Measurements from ENCODE around the gene KRTAP10-7. TPM values are rescaled to one million over a fixed set of nuclear protein-coding genes. Genes with fewer than 3 reads are reported as not detected.

Gene KRTAP10-7
- total RNA-seq, 2 experiments from 2014 or later = not detected

GRCh38 chr21:44647222-44647552 is 46.8 kb downstream of the KRTAP10-7 start:
- Mint-ChIP-seq H3K27me3 (no peaks in the 10 kb centered on the region), H3K9me3 (peaks cover 24% of the 10 kb centered on the region), H3K4me3 (no peak overlapping the region), H3K27ac (no peak overlapping the region), H3K36me3 (ENCODE audit: low read depth) (no peaks in the 10 kb centered on the region), H3K4me1 (ENCODE audit: low read depth) (peaks cover 6% of the 10 kb centered on the region)
- TF ChIP-seq, protein P1, sequence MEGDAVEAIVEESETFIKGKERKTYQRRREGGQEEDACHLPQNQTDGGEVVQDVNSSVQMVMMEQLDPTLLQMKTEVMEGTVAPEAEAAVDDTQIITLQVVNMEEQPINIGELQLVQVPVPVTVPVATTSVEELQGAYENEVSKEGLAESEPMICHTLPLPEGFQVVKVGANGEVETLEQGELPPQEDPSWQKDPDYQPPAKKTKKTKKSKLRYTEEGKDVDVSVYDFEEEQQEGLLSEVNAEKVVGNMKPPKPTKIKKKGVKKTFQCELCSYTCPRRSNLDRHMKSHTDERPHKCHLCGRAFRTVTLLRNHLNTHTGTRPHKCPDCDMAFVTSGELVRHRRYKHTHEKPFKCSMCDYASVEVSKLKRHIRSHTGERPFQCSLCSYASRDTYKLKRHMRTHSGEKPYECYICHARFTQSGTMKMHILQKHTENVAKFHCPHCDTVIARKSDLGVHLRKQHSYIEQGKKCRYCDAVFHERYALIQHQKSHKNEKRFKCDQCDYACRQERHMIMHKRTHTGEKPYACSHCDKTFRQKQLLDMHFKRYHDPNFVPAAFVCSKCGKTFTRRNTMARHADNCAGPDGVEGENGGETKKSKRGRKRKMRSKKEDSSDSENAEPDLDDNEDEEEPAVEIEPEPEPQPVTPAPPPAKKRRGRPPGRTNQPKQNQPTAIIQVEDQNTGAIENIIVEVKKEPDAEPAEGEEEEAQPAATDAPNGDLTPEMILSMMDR (IDR thresholded peaks at IDR 0.05) = no peak
- intact Hi-C loops (cut with micrococcal nuclease) = no loop called here
- CTCF ChIA-PET = interaction anchor here (0.8 to 1.5 kb wide), 4 partner anchors 15 to 95 kb away, joined by 3 to 4 read pairs (median 4); partner anchors contain the start of gene KRTAP12-1
- POLR2A ChIA-PET = interaction anchor here (0.8 kb wide), 1 partner anchor 27 kb away, joined by 3 read pairs; no protein-coding TSS in a partner anchor
- no peak for ATAC-seq
- no peak for DNase-seq

DNA sequence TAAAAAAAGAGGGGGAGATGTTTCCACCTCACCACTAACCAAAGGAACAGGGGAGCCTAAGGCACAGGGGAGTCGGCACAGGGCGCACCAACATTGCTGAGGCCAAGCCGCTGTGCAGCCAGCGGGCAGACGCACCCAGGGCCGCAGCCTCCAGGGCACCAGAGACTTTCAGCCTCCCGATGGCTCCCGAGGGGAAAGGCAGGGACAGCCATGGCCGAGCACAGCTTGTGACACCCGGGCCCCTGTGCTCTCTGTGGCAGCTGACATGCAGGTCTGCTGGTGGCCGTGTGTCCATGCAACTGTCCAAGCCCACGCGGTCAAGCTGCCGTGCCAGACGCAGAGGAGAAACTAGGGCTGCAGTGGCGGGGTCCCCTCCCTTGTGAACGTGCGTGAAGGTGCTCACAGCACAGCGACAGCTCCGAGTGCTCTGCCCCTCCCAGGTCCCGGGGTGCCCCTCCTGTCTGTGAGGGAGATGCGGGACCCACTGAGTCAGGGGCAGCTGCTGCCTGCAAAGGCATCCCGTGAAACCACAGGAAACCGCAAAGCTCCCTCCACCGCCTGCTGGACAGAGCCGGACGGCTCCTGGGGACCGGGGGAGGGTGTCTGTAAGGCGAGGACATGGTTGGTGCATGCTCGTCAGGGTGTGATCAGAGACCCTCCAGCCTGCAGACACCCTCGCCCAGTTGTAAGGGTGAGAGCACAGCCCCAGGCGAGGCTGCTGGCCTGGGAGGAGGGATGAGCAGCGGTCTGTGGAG is 48.3 kb downstream of the KRTAP10-7 start:
- H3K4me3 Mint-ChIP-seq = no peak overlapping the region
- ChIA-PET CTCF (interaction anchor here (1.0 to 1.7 kb wide), 2 partner anchors 14 to 139 kb away, joined by 3 to 4 read pairs; no protein-coding TSS in a partner anchor), POLR2A (no interaction called here)
- TF ChIP-seq, protein P1 (IDR thresholded peaks at IDR 0.05) = no peak
- H3K27ac Mint-ChIP-seq = no peak overlapping the region
- DNase-seq (no peak), ATAC-seq (no peak)
- peaks cover 19% of the 10 kb centered on the region for H3K9me3 Mint-ChIP-seq
- no peaks in the 10 kb centered on the region for H3K36me3 Mint-ChIP-seq (ENCODE audit: low read depth)
- H3K27me3 Mint-ChIP-seq = no peaks in the 10 kb centered on the region
- intact Hi-C loops (cut with micrococcal nuclease) = no loop called here
- H3K4me1 Mint-ChIP-seq (ENCODE audit: low read depth) = peaks cover 9% of the 10 kb centered on the region

DNA sequence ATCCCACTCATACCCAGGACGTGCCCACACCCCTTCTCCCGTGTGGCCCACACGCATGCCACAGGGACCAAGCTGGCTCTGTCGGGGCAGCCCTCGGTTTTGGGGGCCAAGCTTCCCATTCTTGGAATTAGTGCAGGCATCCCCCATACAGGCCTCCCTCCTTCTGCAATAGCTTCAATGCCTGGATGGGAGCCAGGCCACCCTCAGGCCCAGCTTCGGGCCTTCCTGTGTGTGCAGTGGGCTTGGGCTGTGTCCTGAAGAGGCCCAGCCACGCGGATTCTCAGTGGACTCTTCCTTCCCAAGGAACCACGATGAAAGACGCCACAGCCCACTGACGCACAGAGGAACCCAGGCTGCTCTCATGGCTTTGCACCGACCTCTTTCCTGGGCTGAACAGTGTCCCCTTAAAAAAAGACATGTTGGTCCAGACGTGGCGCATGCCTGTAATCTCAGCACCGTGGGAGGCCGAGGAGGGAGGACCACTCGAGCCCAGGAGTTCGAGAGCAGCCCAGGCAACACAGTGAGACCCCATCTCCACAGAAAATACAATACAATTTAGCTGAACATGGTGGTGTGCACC is 49.2 kb downstream of the KRTAP10-7 start:
- DNase-seq = no peak
- TF ChIP-seq, protein P1 (IDR thresholded peaks at IDR 0.05) = no peak
- H3K36me3 Mint-ChIP-seq (ENCODE audit: low read depth) = no peaks in the 10 kb centered on the region
- no peak for ATAC-seq
- intact Hi-C loops (cut with micrococcal nuclease) = no loop called here
- H3K27me3 Mint-ChIP-seq = no peaks in the 10 kb centered on the region
- no peak overlapping the region for H3K4me3 Mint-ChIP-seq
- peaks cover 18% of the 10 kb centered on the region for H3K4me1 Mint-ChIP-seq (ENCODE audit: low read depth)
- ChIA-PET POLR2A (interaction anchor here (0.6 kb wide), 1 partner anchor 227 kb away, joined by 3 read pairs; no protein-coding TSS in a partner anchor), CTCF (interaction anchor here (1.7 kb wide), 1 partner anchor 140 kb away, joined by 4 read pairs; no protein-coding TSS in a partner anchor)
- peaks cover 15% of the 10 kb centered on the region for H3K9me3 Mint-ChIP-seq
- no peak overlapping the region for H3K27ac Mint-ChIP-seq

GRCh38 chr21:44650265-44650972 is 50.0 kb downstream of the KRTAP10-7 start:
- TF ChIP-seq, protein P1 (IDR thresholded peaks at IDR 0.05) = no peak
- ChIA-PET CTCF (no interaction called here), POLR2A (no interaction called here)
- peaks cover 16% of the 10 kb centered on the region for H3K9me3 Mint-ChIP-seq
- intact Hi-C loops (cut with micrococcal nuclease) = no loop called here
- H3K27ac Mint-ChIP-seq = no peak overlapping the region
- H3K4me3 Mint-ChIP-seq = no peak overlapping the region
- H3K27me3 Mint-ChIP-seq = no peaks in the 10 kb centered on the region
- peaks cover 24% of the 10 kb centered on the region for H3K4me1 Mint-ChIP-seq (ENCODE audit: low read depth)
- ATAC-seq (no peak), DNase-seq (no peak)
- no peaks in the 10 kb centered on the region for H3K36me3 Mint-ChIP-seq (ENCODE audit: low read depth)

Data from activated CD8-positive, alpha-beta T cell treated with anti-CD3 and anti-CD28 coated beads for 36 hours (primary cell).